ENCODE results near the gene GPC6.

Gene GPC6

GRCh38 chr13:93231867-93232266 is 5.3 kb downstream of the GPC6 start:
- H3K9me3 ChIP-seq (ENCODE audit: insufficient read depth, low read depth, low read length): no peaks in the 10 kb centered on the region
- no peak overlapping the region for H3K27ac ChIP-seq (ENCODE audit: low read length)
- H3K4me1 ChIP-seq (ENCODE audit: insufficient read depth, low read length): peaks cover 48% of the 10 kb centered on the region; the same call in 1 of the 2 replicates
- no peak overlapping the region for H3K4me3 ChIP-seq (ENCODE audit: low read length)
- no peak overlapping the region for H3K9ac ChIP-seq (ENCODE audit: low read depth, low read length)
- no peaks in the 10 kb centered on the region for H3K36me3 ChIP-seq (ENCODE audit: insufficient read depth, low read depth, low read length)
- H3K27me3 ChIP-seq (ENCODE audit: insufficient read depth, low read length): peaks cover 19% of the 10 kb centered on the region; the same call in 1 of the 2 replicates

DNA sequence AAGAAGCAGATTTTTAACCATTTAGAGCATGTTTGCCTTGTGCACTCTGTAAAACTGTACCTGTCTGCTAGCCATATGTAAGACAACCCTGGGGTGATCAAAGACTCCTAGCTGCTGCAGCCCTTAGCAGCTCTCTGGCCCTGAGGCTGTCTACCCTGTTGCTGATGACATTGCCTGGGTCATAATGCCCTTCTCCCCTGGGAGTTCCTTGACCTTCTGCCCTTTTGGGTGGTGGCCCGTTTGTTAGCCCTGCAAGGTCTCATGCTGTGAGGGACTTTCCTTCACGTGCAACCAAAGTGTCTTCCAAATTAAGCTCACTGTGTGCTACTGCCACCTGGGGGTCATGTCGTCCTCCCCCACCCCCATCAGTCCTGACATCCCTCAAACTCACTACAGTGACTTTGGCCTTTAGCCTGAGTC is 7.4 kb downstream of the GPC6 start:
- Histone ChIP-seq H3K27ac (ENCODE audit: low read length) (no peak overlapping the region), H3K36me3 (ENCODE audit: insufficient read depth, low read depth, low read length) (no peaks in the 10 kb centered on the region; the same call in 1 of the 2 replicates)

GRCh38 chr13:93234459-93234858 is 7.9 kb downstream of the GPC6 start:
- Histone ChIP-seq H3K9me3 (ENCODE audit: insufficient read depth, low read depth, low read length) (peaks cover 10% of the 10 kb centered on the region), H3K36me3 (ENCODE audit: insufficient read depth, low read depth, low read length) (no peaks in the 10 kb centered on the region; the same call in 1 of the 2 replicates), H3K9ac (ENCODE audit: low read depth, low read length) (no peak overlapping the region), H3K4me1 (ENCODE audit: insufficient read depth, low read length) (peaks cover 44% of the 10 kb centered on the region; the same call in 1 of the 2 replicates), H3K27ac (ENCODE audit: low read length) (no peak overlapping the region), H3K4me3 (ENCODE audit: low read length) (no peak overlapping the region), H3K27me3 (ENCODE audit: insufficient read depth, low read length) (peaks cover 13% of the 10 kb centered on the region; the same call in 1 of the 2 replicates)

More for the DNA sequence above, 7.4 kb downstream of the GPC6 start:
- H3K27me3 ChIP-seq (ENCODE audit: insufficient read depth, low read length): peaks cover 16% of the 10 kb centered on the region; the same call in 1 of the 2 replicates
- peaks cover 8% of the 10 kb centered on the region for H3K9me3 ChIP-seq (ENCODE audit: insufficient read depth, low read depth, low read length)
- peak overlapping the region; percentile 24; the same call in 1 of the 2 replicates for H3K4me3 ChIP-seq (ENCODE audit: low read length)
- H3K4me1 ChIP-seq (ENCODE audit: insufficient read depth, low read length): peaks cover 48% of the 10 kb centered on the region; the same call in 1 of the 2 replicates
- H3K9ac ChIP-seq (ENCODE audit: low read depth, low read length): no peak overlapping the region

DNA sequence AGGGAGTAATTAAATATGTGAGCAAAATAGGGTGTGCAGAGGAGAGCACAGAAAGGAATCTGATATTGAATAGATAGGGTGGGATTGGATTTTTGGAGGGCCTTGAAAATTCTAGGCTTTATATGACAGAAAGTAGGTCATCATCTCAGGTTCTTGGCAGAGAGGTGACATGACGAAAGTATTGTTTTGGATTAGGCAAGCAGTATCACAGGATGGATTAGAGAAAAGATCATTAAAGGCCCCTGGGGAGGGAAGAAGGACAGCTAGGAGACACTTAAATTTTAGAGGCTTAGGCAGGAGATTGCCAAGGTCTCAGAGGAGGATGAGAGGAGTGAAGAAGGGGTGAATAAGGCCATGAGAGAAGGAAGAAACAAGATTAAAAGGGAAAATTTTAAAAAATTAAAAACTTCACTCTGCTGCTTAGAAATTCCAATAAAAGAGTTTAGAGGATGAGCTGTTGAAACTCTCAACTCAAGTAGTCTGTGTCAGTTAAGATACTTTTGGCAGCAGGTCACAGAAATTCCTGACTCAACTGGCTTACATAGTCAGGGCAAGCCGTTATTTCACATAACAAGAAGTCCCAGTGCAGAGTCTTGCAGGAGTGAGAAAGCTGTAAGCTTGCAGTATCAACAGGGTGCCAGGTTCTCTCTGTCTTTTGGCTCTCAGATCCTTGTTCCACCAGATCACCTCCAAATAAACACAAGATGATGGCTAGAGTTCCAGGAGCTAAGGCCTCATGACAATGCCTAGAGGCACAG is 8.8 kb downstream of the GPC6 start:
- no peak overlapping the region for H3K4me3 ChIP-seq (ENCODE audit: low read length)
- H3K36me3 ChIP-seq (ENCODE audit: insufficient read depth, low read depth, low read length): no peaks in the 10 kb centered on the region; the same call in 1 of the 2 replicates
- H3K9me3 ChIP-seq (ENCODE audit: insufficient read depth, low read depth, low read length): peaks cover 10% of the 10 kb centered on the region
- no peak overlapping the region for H3K27ac ChIP-seq (ENCODE audit: low read length)
- no peak overlapping the region for H3K9ac ChIP-seq (ENCODE audit: low read depth, low read length)
- peaks cover 36% of the 10 kb centered on the region; the same call in 1 of the 2 replicates for H3K4me1 ChIP-seq (ENCODE audit: insufficient read depth, low read length)
- peaks cover 3% of the 10 kb centered on the region; the same call in 1 of the 2 replicates for H3K27me3 ChIP-seq (ENCODE audit: insufficient read depth, low read length)

DNA sequence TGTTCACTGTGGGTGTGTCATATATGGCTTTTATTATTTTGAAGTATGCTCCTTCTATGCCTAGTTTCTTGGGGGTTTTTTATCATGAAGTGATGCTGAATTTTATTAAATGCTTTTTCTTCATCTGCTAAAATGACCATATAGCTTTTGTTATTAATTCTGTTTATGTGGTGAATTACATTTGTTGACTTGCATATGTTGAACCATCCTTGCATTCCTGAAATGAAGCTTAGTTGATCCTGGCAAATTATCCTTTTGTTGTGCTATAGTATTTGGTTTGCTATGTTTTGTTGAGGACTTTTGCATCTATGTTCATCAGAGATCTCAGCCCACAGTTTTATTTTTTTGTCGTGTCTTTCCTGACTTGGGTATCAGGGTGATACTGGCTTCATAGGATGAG is 12.1 kb downstream of the GPC6 start:
- Histone ChIP-seq H3K9me3 (ENCODE audit: insufficient read depth, low read depth, low read length) (peaks cover 10% of the 10 kb centered on the region), H3K27me3 (ENCODE audit: insufficient read depth, low read length) (no peaks in the 10 kb centered on the region), H3K9ac (ENCODE audit: low read depth, low read length) (no peak overlapping the region), H3K4me1 (ENCODE audit: insufficient read depth, low read length) (peaks cover 22% of the 10 kb centered on the region; the same call in 1 of the 2 replicates), H3K4me3 (ENCODE audit: low read length) (no peak overlapping the region), H3K27ac (ENCODE audit: low read length) (no peak overlapping the region), H3K36me3 (ENCODE audit: insufficient read depth, low read depth, low read length) (no peaks in the 10 kb centered on the region; the same call in 1 of the 2 replicates)

- no peak overlapping the region for H3K4me3 ChIP-seq (ENCODE audit: low read length)
- no peaks in the 10 kb centered on the region; the same call in 1 of the 2 replicates for H3K36me3 ChIP-seq (ENCODE audit: insufficient read depth, low read depth, low read length)
- peaks cover 21% of the 10 kb centered on the region for H3K4me1 ChIP-seq (ENCODE audit: insufficient read depth, low read length)
- H3K27me3 ChIP-seq (ENCODE audit: insufficient read depth, low read length): no peaks in the 10 kb centered on the region
- H3K9me3 ChIP-seq (ENCODE audit: insufficient read depth, low read depth, low read length): peaks cover 7% of the 10 kb centered on the region
- no peak overlapping the region for H3K9ac ChIP-seq (ENCODE audit: low read depth, low read length)
- no peak overlapping the region for H3K27ac ChIP-seq (ENCODE audit: low read length)
Observed at GRCh38 chr13:93243375-93244063, 16.9 kb downstream of the GPC6 start.

DNA sequence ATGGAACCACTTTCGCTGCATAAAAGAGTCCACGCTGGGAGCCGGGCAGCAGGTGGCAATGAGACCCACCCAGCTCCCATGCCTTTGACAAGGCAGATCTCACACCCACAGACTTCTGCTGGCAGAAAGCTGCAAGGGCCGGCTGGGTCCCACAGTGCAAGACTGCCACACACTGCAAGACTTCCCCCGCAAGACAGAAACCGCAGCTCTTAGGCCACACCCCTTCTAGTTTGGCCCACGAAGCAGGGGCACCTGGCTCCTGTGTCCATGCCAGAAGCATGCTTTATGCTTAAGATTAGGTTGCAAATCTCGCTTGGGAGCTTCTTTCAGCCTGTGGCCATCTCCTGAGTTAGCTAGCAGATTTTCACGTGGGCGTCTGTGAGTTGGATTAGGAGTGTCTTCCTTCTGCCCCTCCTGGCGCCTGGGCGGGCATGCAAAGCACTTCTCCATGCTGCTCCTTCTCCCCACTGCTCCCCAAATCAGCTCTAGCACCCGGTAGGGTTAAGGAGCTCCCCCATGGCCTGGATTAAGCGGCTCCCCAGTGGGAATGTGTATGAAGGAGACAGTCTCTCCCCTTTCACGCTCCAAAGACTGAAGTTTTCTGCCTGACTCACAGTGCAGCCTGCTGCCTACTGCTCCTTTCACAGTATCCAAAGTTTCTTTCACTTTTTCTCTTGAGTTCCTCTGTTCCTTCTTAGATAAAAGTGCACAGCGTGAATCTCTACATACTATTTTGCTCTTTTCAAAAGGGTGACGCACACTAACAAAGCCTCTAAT is 17.7 kb downstream of the GPC6 start:
- H3K27me3 ChIP-seq (ENCODE audit: insufficient read depth, low read length): no peaks in the 10 kb centered on the region
- H3K36me3 ChIP-seq (ENCODE audit: insufficient read depth, low read depth, low read length): no peaks in the 10 kb centered on the region
- H3K9me3 ChIP-seq (ENCODE audit: insufficient read depth, low read depth, low read length): no peaks in the 10 kb centered on the region
- H3K27ac ChIP-seq (ENCODE audit: low read length): no peak overlapping the region
- H3K9ac ChIP-seq (ENCODE audit: low read depth, low read length): no peak overlapping the region
- peaks cover 28% of the 10 kb centered on the region for H3K4me1 ChIP-seq (ENCODE audit: insufficient read depth, low read length)
- no peak overlapping the region for H3K4me3 ChIP-seq (ENCODE audit: low read length)

DNA sequence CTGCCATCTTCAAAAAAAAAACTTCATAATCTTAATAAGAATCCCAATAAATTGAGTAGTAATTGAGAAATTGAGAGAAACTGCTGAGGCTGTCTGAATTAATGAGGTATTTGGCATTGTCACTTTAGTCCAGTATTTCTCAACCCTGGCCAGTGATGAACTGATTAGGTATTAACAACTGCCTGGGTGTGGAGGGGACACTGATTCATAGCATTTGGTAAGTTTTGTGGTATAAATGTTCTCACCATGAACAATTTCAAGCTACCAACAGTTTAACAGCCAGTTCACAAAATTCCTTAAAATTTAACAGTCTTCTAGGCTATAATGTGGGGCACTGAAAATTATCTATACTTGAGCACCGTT is 18.3 kb downstream of the GPC6 start:
- Histone ChIP-seq H3K27me3 (ENCODE audit: insufficient read depth, low read length) (no peaks in the 10 kb centered on the region), H3K4me3 (ENCODE audit: low read length) (no peak overlapping the region), H3K27ac (ENCODE audit: low read length) (no peak overlapping the region), H3K9me3 (ENCODE audit: insufficient read depth, low read depth, low read length) (no peaks in the 10 kb centered on the region), H3K36me3 (ENCODE audit: insufficient read depth, low read depth, low read length) (no peaks in the 10 kb centered on the region), H3K4me1 (ENCODE audit: insufficient read depth, low read length) (peaks cover 34% of the 10 kb centered on the region), H3K9ac (ENCODE audit: low read depth, low read length) (no peak overlapping the region)

DNA sequence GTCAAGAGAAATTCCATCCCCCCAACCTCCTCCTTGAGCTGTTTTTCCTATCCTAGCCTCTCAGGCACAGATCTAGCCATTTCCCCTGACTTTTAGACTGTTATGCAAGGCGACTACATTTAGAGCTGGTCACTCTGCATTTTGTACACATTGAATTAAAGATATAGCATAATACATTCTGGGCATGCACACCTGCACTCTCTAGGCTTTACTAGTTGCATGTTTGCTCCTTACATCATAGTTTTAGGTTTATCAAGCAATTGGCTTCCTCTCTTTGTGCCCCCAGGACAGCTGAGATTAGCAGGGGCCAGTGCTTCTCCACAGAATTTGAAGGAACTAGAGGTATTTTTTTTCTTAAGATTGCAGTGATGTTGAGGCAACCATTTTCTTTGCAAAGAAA is 19.5 kb downstream of the GPC6 start:
- Histone ChIP-seq H3K9ac (ENCODE audit: low read depth, low read length) (no peak overlapping the region), H3K9me3 (ENCODE audit: insufficient read depth, low read depth, low read length) (no peaks in the 10 kb centered on the region), H3K4me3 (ENCODE audit: low read length) (no peak overlapping the region), H3K27ac (ENCODE audit: low read length) (no peak overlapping the region), H3K27me3 (ENCODE audit: insufficient read depth, low read length) (no peaks in the 10 kb centered on the region), H3K4me1 (ENCODE audit: insufficient read depth, low read length) (peaks cover 34% of the 10 kb centered on the region), H3K36me3 (ENCODE audit: insufficient read depth, low read depth, low read length) (no peaks in the 10 kb centered on the region)

DNA sequence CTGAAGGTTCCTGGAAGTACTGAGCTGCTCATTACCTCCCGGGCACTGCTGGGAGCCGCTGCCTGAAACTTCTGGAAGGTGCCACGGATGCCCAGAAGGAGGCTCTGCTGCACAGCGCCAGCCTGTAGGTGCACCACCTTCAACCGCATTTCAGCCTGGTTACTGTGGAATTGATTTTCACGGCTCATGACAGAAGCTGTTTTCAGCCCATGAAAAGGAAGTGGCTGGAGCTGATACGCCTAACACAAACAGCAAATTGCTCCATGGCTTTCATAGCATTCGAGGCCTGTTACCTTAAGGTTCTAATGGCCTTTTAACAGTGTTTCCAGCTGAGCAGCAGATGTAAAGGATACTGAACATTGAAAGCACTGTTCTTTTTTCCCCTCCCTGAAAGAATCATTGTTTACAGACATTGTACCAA is 22.0 kb downstream of the GPC6 start:
- Histone ChIP-seq H3K27ac (ENCODE audit: low read length) (no peak overlapping the region), H3K9me3 (ENCODE audit: insufficient read depth, low read depth, low read length) (no peaks in the 10 kb centered on the region), H3K4me1 (ENCODE audit: insufficient read depth, low read length) (peaks cover 37% of the 10 kb centered on the region), H3K27me3 (ENCODE audit: insufficient read depth, low read length) (no peaks in the 10 kb centered on the region), H3K36me3 (ENCODE audit: insufficient read depth, low read depth, low read length) (no peaks in the 10 kb centered on the region), H3K9ac (ENCODE audit: low read depth, low read length) (no peak overlapping the region), H3K4me3 (ENCODE audit: low read length) (no peak overlapping the region)
